Upper lobe of left lung (tissue), 4 donors: ENCODE results near the gene IL13RA1.

Experiments used
- EP300 ChIP-seq, 4 donors: sonication (generic); formaldehyde crosslinking; IDR thresholded peaks; one replicate each; pipeline ENCODE4 v1.5.1; 2017; ENCODE audit warnings: antibody characterized with exemption in 4 of 4, control low read depth in 2 of 4
- POLR2AphosphoS5 ChIP-seq, 2 donors: sonication (generic); formaldehyde crosslinking; IDR thresholded peaks; one replicate each; pipeline ENCODE4 v1.5.1; 2017; ENCODE audit warnings: antibody characterized with exemption in 2 of 2
- TF ChIP-seq, protein P1 (sequence below), 6 experiments: fragments of 450-650 bp in 4 of 6; fragments of 200-600 bp in 2 of 6; sonication (generic) in 2 of 6; IDR thresholded peaks; one replicate each; pipeline ENCODE4 v1.5.1; 2016 to 2019; ENCODE audit warnings: antibody characterized with exemption in 6 of 6

DNA sequence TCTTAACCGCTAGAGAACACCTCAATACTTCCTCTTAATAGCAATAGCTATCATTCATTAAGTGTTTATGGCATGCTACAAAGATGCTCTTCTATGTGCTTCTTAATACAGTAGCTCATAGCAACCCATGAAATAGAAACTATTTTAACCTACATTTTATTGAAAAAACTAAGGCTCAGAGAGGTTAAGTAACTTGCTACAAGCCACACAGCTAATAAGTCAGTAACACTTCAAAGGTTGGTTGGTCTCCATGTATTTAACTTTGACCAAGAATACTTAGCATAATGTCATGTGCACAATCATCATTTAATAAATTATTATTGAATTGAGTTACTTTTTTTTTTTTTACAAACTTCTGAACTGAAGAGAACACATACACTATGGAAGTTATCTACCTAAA, 36.1 kb downstream of the IL13RA1 start:
- TF ChIP-seq, protein P1, sequence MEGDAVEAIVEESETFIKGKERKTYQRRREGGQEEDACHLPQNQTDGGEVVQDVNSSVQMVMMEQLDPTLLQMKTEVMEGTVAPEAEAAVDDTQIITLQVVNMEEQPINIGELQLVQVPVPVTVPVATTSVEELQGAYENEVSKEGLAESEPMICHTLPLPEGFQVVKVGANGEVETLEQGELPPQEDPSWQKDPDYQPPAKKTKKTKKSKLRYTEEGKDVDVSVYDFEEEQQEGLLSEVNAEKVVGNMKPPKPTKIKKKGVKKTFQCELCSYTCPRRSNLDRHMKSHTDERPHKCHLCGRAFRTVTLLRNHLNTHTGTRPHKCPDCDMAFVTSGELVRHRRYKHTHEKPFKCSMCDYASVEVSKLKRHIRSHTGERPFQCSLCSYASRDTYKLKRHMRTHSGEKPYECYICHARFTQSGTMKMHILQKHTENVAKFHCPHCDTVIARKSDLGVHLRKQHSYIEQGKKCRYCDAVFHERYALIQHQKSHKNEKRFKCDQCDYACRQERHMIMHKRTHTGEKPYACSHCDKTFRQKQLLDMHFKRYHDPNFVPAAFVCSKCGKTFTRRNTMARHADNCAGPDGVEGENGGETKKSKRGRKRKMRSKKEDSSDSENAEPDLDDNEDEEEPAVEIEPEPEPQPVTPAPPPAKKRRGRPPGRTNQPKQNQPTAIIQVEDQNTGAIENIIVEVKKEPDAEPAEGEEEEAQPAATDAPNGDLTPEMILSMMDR (IDR thresholded peaks at IDR 0.05) = no peak
- TF ChIP-seq EP300 (IDR thresholded peaks at IDR 0.05) (no peak), POLR2AphosphoS5 (IDR thresholded peaks at IDR 0.05) (no peak)
